Islet of Langerhans (tissue), 1 donor: Measurements from ENCODE around the gene CHD8.
"Not testable (repeated sequence)": the region's sequence is repeated elsewhere in the genome, so short reads cannot be mapped to it uniquely, and the experiment has no call there.

Source experiments
- FAIRE-seq: peaks from one replicate; lab custom pipeline; 2011; peaks lifted over from hg19 to GRCh38; lab: Jason Lieb, UNC

Gene CHD8

DNA sequence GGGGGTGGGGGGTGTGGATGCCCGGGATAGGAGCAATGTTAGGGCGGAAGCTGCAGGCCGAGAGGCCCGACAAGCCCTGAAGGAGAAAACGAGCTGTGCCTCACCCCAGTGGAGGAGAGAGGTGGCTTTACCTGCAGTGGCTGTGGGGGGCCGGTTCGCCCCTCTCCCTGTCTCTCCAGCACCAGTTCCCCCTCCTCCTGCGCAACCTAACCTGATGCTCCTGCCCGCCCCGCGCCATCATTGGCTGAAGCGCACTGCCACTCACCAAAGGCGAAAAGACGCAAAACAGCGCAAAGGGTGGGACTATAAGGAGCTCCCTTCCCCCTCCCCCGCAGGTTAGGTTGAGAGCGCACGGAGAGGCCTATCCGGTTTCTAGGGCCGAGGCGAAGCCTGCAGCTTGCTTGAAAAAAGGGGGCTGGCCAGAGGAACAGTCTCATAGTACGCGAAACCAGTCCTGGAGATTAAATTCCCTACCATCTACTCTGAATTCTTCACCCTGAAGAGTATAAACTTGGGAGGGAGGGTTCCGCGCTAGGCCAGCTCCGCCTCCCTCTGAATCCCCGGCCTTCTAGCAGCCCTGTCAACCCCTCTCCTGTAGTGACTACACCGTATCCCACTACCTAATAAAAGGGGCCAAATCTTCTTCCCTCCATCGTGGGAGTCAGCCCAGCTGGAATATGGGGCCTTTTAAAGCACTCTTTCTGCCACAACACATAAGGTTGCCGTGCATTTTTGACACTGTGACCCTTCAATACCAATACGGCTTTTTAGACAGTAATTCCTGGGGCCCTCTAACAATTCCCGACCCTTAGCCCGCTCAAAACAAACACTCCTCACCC lies 18.6 kb downstream of the CHD8 start:
- FAIRE-seq, result no peak

DNA sequence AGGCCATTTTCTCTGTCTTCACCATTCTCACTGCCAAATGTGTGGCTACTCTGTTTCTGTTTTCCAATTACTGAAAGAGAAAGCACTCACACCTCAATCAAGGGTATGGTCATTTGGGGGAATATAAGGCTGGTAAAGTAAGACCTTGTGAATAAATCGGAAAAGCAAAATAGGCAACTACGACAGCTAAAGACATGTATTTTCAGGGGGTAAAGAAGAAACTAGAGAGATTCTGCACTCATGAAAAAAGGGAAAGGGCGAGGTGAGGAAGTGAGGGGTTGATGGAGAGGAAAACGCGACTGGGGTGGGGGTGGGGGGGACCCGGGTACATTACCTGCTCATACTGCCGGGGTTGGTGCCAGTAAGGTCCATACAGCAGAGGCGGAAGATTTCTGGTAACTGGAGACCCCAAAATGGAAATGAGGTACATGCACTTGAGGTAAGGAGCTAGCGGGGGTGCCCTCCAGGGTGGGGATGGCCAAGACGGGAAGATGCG lies 19.3 kb downstream of the CHD8 start:
- no peak for FAIRE-seq

DNA sequence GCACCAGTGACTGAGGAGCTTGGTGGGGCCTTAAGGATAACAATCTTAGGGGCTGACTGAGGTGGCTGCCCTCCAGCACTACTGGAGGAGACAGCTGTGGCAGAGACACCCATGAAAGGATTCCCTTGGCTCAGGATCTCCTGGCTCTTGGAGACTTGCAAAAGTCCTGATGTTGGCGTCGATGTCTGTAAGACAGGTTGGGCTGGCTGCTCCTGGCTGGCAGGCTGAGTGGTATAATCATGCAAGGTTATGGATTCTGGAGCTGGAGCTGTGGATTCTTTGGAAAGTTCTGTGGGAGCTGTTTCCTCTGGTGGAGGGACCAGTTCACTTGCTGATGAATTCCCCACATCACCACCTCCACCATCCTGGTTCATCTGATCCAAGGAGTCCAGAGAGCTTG lies 24.8 kb downstream of the CHD8 start:
- no peak for FAIRE-seq

DNA sequence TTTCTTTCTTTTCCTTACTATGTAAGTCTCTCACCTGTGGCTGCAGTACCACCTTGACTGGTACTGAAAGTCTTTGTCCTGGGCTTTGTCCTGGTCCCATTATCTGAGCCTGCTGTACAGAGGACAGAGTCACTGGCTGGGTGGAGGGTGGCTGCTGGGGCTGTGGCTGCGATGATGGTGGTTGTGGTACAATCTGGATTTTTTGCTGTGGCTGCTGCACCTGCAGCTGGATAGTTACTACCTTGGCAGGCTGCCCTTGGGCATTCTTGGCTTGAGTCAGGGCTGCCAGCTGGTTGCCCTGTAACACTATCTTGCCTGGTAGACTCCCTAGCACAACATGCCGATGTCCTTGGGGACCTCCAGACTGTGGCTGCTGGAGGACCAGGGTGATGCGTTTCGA lies 27.0 kb downstream of the CHD8 start:
- FAIRE-seq, result no peak

DNA sequence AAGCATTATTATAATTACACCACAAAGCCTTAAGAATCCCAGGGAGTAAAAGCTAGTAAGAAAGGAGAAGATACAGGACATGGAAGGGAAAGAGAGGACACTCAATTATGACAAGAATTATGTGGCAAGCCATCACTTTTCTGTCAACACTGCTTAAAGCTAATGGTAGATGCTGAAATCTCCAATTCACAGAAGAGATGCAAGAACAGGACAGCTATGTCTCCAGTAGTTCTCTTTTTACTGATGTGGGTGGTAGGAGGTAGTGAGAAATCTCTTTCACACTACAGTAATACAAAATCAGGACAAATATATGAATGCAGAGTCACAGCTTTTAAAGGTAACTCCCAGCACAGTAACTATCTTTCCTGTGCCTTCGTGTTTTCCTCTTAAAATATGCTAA lies 29.2 kb downstream of the CHD8 start:
- no peak for FAIRE-seq

DNA sequence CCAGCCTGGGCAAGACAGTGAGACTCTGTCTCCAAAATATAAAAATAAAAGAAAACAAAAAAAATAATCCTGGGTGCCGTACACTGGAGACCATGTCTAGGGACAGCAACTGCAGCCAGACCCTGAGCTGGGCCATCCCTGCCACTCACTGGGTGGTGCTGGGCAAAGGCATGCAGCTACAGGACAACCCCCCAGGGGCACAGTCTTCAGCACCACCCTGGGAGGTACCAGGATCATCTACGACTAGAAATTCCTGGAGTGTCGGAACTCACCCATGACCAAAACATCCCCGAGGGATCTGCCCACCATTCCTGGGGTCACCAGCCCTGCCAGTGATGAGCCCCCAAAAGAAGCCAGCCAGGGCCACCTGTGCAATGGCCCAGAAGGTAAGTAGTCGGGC lies 36.4 kb downstream of the CHD8 start:
- no peak for FAIRE-seq

DNA sequence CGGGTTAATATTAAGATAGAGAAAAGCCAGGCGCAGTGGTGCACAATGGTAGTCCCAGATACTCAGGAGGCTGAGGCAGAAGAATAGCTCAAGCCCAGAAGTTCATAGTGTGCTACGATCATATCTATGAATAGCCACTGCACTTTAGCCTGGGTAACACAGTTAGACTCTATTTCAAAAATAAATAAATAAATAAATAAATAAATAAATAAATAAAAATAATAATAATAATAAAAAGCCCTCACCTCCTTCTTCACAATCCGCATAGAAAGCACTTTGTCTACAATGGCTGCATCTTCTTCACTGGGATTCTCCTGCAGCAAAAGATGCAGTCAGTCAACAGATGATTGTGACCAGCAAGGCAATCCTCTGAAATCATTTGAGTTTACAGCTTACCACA lies 40.6 kb downstream of the CHD8 start:
- FAIRE-seq, result no peak

DNA sequence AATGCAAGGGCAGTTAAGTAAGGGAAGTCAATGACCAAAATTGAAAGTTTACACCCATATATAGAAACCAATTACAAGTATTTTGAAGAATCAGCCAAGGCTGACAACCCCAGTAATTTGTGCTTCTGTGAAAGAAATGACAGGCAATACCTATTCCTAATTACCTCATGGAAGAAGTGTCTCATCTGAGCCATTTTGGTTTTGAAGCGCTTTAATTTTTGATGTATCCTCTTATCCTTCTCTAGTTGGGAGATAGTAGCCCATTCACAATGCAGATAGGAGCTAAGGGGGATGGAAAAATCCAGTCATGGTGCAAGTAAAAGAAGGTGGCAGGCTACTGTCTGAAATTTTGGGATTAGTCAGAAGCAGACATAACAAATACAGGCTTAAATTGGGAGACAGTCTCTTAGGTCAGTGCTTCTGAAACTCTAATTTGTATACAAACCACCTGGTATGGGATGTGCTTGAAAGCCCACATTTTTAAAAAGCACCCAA lies 41.7 kb downstream of the CHD8 start:
- FAIRE-seq, result no peak

DNA sequence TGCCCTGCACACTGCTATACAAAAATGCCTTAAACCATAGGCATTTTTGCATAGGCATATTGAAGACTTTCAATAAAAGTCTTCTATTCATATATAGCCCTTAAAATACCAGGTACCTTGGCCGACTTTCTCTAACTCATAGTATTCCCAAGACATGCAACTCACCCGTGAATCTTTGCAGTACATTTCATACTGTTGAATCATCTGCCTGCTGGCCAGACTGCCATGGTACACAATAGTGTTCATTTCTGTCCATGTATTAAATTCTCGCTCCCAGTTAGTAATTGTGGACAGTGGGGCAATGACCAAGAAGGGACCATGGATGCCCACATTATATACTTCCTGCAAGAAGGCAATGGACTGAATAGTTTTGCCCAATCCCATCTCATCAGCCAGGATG lies 47.8 kb downstream of the CHD8 start:
- no peak for FAIRE-seq

DNA sequence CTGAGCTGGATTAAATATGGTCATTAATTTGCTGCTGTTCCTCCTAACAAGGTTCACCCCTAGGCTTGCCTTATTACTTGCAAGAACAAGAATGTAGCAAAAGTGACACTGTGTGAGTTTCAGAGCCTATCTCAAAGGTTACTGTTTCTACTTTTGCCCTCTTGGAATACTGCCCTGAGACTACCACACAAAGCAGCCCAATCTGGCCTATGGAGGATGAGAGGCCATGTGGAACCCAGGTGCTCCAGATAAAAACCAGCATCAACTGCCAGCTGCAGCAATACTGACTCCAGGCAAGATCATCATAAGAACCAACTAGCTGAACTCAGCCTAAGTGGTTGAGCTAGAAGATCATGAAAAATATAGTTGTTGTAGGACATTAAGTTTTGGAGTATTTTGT lies 49.7 kb downstream of the CHD8 start:
- FAIRE-seq, result no peak

DNA sequence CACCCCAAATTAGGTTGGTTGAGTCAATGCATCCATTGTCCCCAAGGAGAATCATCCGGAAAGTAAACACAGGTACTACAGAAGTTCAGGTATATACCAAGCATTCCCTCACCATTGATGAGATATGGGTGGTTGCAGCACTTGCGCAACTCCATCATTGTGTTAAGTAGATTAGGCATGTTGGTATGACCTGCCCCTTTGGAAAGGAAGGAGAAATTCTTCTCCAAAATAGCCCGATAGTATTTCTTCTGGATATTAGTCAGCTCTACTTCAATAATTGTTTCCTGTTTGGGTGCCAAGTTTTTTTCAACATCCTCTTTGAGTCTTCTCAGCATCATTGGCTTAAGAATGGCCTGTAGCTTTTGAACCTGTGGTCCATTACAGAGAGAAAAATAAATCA lies 50.8 kb downstream of the CHD8 start:
- FAIRE-seq, result no peak

DNA sequence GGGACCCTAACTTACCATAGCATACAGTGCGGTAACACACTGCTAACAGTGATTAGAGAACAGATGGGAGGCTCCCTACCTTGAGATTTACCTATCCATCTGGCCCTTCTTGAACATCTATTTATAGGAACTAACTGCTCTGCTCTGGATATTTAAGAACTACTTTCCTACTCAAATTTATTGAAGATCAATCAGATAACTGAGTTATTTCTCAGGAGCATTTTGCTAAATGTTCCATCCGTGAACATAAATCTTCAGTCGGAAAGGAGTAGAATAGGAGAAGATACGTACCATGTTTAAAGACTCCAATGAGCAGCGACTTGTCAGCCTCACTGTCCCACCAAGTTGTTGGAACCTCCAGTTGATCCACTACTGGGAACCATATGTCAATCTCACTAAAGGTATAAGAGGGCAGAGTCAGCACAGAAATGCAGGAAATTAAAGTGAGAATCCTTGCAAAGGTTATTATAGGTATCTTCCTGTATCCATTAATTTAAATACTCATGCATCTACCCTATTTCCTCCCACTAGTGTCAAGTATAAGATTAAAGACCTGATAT lies 56.5 kb downstream of the CHD8 start:
- no peak for FAIRE-seq

DNA sequence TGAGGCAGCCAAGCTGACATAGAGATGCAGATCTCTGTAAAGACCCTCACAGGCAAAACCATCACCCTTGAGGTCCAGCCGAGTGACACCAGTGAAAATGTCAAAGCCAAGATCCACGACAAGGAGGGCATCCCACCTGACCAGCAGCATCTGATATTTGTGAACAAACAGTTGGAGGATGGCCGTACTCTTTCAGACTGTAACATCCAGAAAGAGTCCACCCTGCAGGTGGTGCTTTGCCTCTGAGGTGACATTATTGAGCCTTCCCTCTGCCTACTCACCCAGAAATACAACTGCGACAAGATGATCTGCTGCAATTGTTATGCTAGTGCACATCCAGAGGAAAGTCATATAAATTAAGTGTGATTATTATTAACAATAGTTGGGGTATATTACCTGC lies 57.0 kb downstream of the CHD8 start:
- FAIRE-seq, result no peak

DNA sequence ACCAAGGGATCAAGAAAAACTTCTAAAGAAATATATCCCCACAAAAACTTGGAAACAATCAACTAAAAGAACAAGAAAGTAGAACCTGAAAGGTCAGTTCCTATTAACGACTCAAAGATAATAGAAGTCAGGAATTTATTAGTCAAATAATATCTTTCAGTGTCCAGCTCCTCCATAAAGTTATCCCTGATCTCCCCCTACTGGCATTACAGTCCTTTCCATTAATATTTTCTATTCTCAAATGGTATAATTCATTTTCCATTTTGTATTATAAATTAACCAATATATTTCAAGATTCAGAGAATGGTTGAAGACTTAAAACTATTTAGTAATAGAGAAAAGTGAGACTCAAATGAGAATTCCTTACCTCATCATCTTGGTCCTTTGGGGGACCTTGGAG lies 60.5 kb downstream of the CHD8 start:
- no peak for FAIRE-seq

DNA sequence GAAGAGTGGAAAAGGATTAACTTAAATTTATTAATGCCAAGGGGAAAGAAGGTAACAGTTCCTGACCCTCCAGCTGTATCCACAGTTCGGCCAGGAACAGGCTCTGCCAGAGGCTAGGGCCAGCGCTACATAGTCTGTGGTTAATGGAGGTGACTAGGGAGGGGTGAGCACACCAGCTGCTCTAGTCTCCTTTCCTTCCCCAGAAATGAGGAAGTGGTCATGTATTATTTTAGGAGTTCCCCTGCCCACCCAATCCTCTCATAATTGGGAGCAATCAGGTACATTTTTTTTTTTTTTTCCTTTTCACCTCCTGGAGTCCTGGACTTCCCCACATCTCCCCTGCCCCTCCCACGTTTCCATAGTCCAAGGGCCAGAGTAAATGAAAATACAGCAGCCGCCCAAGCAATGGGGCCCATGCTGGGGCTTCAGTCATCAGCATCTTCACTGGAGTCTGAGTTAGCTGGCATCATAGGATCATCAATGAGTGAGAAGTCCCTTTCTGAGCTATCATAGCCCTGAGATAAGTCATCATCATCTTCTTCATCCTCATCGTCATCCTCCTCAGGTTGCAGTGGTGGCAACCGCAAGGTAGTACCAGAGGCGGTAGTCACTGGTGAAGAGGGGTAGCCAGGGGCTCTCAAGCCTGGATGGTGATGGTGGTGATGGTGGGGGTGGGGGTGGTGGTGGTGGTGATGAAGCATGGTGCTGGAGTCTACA lies 70.6 kb downstream of the CHD8 start:
- FAIRE-seq, result no peak

DNA sequence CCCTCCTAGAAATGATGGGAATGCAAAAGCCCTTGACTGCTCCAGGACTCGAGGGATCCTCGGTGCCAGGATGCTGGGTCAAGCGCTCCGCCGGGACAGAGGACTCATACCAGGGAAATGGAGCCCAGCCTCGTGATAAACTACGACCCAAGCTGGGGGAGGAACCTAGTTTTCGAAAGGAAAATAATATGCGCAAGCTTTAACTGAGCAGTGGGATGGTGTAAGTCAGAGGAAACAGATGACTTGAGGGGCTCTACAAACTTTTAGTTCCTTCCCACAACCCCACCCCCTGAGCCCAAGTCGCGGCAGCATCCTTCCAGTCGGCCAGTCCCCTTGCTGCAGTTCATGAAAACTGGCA lies 71.5 kb downstream of the CHD8 start:
- FAIRE-seq, result no peak

DNA sequence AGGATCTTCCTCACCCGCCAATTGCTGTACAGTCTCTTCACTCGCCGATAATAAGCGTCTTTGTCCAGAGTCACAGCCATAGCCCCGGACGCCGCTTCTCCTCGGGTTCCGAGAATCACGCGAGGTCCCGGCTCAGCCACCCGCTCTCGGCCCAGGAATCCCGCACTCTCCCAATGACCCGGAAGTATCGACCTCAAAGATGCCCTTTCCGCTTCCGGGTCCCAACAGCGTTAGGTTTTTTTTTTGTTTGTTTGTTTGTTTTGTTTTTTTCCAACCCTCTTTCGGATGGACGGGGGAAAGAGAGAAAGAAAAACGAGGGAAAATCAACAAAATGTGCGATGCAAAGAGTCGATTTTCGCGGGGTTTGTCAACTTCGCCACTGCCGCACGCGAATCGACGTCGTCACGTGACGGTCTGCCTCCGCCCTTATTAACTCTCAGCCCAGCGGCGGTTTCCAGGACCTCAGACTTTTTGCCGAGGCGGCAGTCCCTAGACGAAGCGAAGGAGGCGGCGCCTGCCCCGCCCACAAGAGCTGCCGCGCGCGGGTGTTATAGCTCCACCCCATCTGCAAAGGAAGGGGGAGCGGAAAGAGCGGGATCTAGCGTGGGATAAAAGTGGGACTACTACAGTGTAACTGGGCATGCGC lies 72.0 kb downstream of the CHD8 start, which contains the start of gene SUPT16H:
Gene SUPT16H, minus strand, starts transcription at position 172 of the 646 bp plus-strand sequence. Its CDS starts 92 bp downstream, at position 80.
- no peak for FAIRE-seq

DNA sequence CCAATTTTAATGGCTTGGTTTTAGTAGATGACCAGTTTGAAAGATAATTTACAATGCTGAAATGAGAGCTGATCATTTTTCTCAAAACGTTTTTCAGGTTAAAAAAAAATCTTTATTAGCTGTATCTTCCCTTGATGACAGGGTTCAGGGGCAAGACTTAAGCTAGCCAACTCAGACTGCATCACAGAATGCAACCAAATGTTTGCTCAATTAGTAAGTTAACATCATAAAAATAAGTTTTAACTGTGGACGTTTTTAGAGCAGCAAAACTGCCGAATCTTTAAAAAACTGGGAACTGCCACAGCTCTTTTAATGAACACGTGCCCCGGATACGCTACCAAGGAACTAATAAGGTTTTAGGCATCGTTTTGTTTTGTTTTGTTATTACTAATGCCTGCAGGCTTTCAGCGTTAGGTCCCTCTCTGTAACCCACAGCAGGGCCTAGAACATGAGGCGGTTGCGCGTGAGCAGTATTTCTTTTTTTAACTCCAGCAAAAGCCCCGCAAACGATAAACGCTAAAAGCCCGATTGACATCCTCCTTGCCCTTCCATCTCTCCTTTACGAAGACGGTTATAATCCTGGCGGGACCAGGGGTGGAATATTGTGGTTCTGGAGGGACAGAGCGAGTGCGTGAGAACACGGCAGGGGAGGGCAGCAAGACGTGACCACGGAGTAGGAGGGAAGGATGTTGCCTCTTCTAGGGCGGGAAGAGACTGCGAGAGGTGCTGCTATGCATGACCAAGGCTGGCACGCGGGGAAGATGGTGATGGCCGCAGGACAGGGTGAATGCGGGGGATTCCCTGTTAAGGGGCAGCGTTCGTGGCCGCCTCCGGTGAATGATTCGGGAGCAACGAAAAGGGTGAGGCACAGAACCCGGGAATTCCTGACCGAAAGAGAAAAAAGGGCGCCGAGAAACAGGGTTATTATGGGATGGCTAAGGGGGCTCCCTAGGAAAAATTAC lies 72.8 kb downstream of the CHD8 start:
- no peak for FAIRE-seq

DNA sequence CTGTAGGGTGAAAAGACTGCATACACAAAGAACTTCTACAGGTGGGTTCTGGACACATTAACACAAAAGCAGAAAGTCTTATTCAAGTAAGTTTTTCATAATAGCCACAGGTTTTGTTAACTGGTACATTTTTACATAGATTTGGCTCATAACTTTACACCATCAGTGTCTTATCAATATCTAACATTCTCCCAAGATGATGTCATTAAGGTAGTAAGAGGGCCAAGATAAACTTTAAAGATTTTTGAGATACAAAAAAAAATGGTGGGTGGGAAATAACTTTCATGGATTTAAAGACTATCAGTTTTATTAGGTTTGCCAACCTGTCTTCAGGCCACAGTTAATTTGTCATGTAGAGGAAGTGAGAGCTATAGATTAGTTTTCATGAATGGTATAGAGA lies 73.8 kb downstream of the CHD8 start:
- FAIRE-seq, result no peak

DNA sequence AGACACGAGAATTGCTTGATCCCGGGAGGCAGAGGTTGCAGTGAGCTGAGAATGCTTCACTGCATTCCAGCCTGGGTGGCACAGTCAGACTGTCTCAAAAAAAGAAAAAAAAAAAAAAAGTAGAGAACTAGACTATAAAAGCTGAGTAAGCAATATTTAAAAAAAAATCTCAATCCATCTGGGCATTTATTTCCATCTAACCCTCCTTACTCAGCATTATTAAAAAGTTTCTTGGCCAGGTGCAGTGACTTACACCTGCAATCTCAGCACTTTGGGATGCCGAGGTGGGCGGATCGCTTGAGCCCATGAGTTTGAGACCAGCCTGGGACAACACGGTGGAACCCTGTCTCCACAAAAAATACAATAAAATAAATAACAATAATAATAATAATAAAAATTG lies 76.6 kb downstream of the CHD8 start:
- no peak for FAIRE-seq

DNA sequence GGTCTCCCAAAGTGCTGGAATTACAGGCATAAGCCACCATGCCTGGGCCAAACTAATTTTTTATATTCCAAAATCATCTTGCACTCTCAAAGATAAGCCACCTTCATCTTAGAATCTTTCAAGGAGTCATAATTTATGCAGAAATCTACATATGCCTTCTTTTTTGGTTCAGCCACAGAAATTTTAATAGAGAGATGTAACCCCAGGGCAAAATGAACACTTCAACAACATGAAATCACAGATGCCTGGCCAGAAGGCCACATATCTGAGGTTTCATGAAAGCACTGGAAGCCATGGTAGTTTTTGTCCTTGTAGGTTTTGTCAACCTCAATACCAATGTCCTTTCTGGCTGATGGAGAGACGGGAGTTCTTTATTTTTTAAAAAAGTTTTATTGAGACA lies 81.9 kb downstream of the CHD8 start:
- no peak for FAIRE-seq

DNA sequence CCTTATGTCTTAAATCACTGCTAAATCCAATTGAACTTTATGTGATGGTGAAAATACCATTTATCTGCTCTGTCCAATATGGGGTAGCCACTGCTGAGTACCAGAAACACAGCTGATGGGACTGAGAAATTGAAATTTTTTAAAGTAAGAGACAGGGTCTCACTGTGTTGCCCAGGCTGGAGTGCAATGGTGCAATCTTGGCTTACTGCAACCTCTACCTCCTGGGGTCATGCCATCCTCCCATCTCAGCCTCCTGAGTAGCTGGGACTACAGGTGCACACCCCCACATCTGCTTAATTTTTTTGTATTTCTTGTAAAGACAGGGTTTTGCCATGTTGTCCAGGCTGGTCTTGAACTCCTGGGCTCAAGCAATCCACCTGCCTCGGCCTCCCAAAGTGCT lies 83.1 kb downstream of the CHD8 start:
- not testable (repeated sequence) for FAIRE-seq
